ENCODE data around the gene OPRM1. TPM values are rescaled to one million over a fixed set of nuclear protein-coding genes. Genes with fewer than 3 reads are reported as not detected.

OPRM1 gene
- total RNA-seq, 1 donor: not detected

GRCh38 chr6:154232013-154232910, 193.2 kb downstream of the OPRM1 start:
- no peak overlapping the region for H3K27ac ChIP-seq (ENCODE audit: low read depth, low read length)
- H3K9me3 ChIP-seq (ENCODE audit: low read depth, low read length): no peaks in the 10 kb centered on the region
- TF ChIP-seq, protein P1, sequence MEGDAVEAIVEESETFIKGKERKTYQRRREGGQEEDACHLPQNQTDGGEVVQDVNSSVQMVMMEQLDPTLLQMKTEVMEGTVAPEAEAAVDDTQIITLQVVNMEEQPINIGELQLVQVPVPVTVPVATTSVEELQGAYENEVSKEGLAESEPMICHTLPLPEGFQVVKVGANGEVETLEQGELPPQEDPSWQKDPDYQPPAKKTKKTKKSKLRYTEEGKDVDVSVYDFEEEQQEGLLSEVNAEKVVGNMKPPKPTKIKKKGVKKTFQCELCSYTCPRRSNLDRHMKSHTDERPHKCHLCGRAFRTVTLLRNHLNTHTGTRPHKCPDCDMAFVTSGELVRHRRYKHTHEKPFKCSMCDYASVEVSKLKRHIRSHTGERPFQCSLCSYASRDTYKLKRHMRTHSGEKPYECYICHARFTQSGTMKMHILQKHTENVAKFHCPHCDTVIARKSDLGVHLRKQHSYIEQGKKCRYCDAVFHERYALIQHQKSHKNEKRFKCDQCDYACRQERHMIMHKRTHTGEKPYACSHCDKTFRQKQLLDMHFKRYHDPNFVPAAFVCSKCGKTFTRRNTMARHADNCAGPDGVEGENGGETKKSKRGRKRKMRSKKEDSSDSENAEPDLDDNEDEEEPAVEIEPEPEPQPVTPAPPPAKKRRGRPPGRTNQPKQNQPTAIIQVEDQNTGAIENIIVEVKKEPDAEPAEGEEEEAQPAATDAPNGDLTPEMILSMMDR (IDR thresholded peaks at IDR 0.05; ENCODE audit: extremely low read depth, low read depth, low read length): no peak
- no peak overlapping the region for H3K4me2 ChIP-seq (ENCODE audit: insufficient read depth, low read length)
- H3K27me3 ChIP-seq (ENCODE audit: insufficient read depth, low read length): no peaks in the 10 kb centered on the region
- DNase-seq (ENCODE audit: insufficient read length, low spot score, missing footprints): peak; percentile 65
- H3K4me1 ChIP-seq (ENCODE audit: insufficient read depth, low read length): no peaks in the 10 kb centered on the region
- H2AFZ ChIP-seq (ENCODE audit: low read length): no peak overlapping the region
- H3K36me3 ChIP-seq (ENCODE audit: insufficient read depth, low read length): no peaks in the 10 kb centered on the region
- no peaks in the 10 kb centered on the region for H3K79me2 ChIP-seq (ENCODE audit: insufficient read depth, low read length)
- no peak overlapping the region for H3K4me3 ChIP-seq (ENCODE audit: insufficient read depth, low read length)
- no peaks in the 10 kb centered on the region for H4K20me1 ChIP-seq (ENCODE audit: insufficient read depth, low read length)

DNA sequence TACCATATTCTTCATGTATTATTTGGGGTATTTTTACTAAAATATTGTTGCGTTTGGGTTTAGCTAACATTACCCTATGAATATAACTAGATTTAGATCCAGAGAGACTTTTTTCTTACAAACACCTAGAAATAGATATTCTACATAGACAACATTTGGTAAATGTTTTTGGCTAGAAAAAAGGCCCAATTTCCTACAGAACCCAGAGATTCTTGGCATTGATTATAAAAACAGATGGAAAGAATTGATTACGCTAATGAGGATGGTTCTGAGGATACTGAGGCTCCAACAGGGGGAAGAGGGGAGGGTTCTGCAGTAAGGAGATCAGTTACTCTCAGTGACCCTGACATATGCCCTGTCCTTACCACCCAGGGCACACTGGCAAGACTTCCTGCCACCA, 194.3 kb downstream of the OPRM1 start:
- Histone ChIP-seq H4K20me1 (ENCODE audit: insufficient read depth, low read length) (no peaks in the 10 kb centered on the region), H3K4me3 (ENCODE audit: insufficient read depth, low read length) (no peak overlapping the region), H3K36me3 (ENCODE audit: insufficient read depth, low read length) (no peaks in the 10 kb centered on the region), H3K79me2 (ENCODE audit: insufficient read depth, low read length) (no peaks in the 10 kb centered on the region), H3K4me1 (ENCODE audit: insufficient read depth, low read length) (no peaks in the 10 kb centered on the region), H3K9me3 (ENCODE audit: low read depth, low read length) (no peaks in the 10 kb centered on the region), H3K4me2 (ENCODE audit: insufficient read depth, low read length) (no peak overlapping the region), H3K27me3 (ENCODE audit: insufficient read depth, low read length) (no peaks in the 10 kb centered on the region), H3K27ac (ENCODE audit: low read depth, low read length) (no peak overlapping the region), H2AFZ (ENCODE audit: low read length) (no peak overlapping the region)
- no peak for DNase-seq (ENCODE audit: insufficient read length, low spot score, missing footprints)
- TF ChIP-seq, protein P1 (IDR thresholded peaks at IDR 0.05; ENCODE audit: extremely low read depth, low read depth, low read length): no peak

DNA sequence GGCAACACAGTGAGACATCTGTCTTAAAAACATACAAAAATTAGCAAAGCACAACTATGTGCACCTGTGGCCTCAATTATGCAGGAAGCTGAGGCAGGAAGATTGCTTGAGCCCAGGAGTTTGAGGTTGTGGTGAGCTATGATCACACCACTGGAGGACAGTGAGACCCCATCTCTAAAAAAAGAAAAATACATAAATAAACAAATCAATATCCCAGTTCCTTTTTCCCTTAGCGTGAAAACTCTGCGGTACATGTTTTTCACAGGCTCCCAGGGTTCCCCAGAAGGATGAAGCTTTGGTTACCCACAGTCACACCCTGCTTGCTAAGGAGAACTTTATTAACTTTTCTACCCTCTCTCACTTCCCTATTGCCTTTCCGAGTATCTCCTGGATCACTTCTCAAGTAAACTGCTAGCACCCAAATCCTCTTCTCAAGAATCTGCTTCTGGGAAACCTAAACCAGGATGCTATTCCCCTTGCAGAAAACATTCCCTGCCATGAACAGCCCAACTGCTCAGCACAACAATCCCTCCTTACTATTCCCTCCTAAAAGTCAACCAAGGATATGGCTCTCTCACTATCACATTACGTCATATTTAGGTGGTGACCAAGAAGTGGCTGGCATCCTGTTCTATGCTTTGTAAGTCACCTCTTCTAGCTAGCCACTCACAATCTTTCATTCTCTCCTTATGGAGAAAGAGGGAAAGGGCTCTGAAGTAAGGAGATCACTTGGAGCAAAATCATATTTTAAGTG, 195.2 kb downstream of the OPRM1 start:
- Histone ChIP-seq H4K20me1 (ENCODE audit: insufficient read depth, low read length) (no peaks in the 10 kb centered on the region), H3K79me2 (ENCODE audit: insufficient read depth, low read length) (no peaks in the 10 kb centered on the region), H2AFZ (ENCODE audit: low read length) (no peak overlapping the region), H3K27ac (ENCODE audit: low read depth, low read length) (no peak overlapping the region), H3K36me3 (ENCODE audit: insufficient read depth, low read length) (no peaks in the 10 kb centered on the region), H3K4me2 (ENCODE audit: insufficient read depth, low read length) (no peak overlapping the region), H3K4me3 (ENCODE audit: insufficient read depth, low read length) (no peak overlapping the region), H3K27me3 (ENCODE audit: insufficient read depth, low read length) (no peaks in the 10 kb centered on the region), H3K9me3 (ENCODE audit: low read depth, low read length) (no peaks in the 10 kb centered on the region), H3K4me1 (ENCODE audit: insufficient read depth, low read length) (no peaks in the 10 kb centered on the region)
- no peak for DNase-seq (ENCODE audit: insufficient read length, low spot score, missing footprints)
- TF ChIP-seq, protein P1 (IDR thresholded peaks at IDR 0.05; ENCODE audit: extremely low read depth, low read depth, low read length): no peak

Data from osteoblast (primary cell).